H1 (cell line): ENCODE measurements around the gene SMG9.

Experiments used
- CHD1 ChIP-seq: IDR thresholded peaks from 2 replicates; pipeline ENCODE4 v1.6.1; 2012; ENCODE audit warnings: low read depth, low read length, improper control_type of control experiment
- CTCF ChIP-seq, 3 experiments: IDR thresholded peaks; 1 replicate in 2 of 3; 2 replicates in 1 of 3; pipeline versions ENCODE4 v1.5.1 to v1.6.1; 2011; ENCODE audit warnings: low read length in 3 of 3, mild to moderate bottlenecking in 3 of 3, inconsistent platforms in 2 of 3, low read depth in 1 of 3, moderate library complexity in 1 of 3; ENCODE audit not compliant: insufficient read depth in 1 of 3; ENCODE audit errors: control extremely low read depth in 1 of 3
- EZH2 ChIP-seq: fragments of 200-600 bp; sonication (generic); IDR thresholded peaks from 2 replicates; pipeline ENCODE4 v1.7.1; 2012; ENCODE audit warnings: low read depth, mild to moderate bottlenecking, moderate library complexity, low read length, inconsistent platforms; ENCODE audit not compliant: severe bottlenecking
- JUN ChIP-seq: IDR thresholded peaks from 2 replicates; pipeline ENCODE4 v1.6.1; 2011; ENCODE audit warnings: low read depth, mild to moderate bottlenecking, improper control_type of control experiment, low read length
- JUND ChIP-seq: IDR thresholded peaks from 2 replicates; pipeline ENCODE4 v1.6.1; 2011; ENCODE audit warnings: mild to moderate bottlenecking, improper control_type of control experiment, low read length
- MAX ChIP-seq: IDR thresholded peaks from 2 replicates; pipeline ENCODE4 v1.6.1; 2012; ENCODE audit warnings: inconsistent platforms
- POLR2A ChIP-seq, 2 experiments: IDR thresholded peaks; 1 replicate in 1 of 2; 2 replicates in 1 of 2; pipeline ENCODE4 v1.6.1; 2011; ENCODE audit warnings: low read depth in 2 of 2, low read length in 2 of 2, mild to moderate bottlenecking in 2 of 2; ENCODE audit errors: control extremely low read depth in 1 of 2
- SP2 ChIP-seq: IDR thresholded peaks from 2 replicates; pipeline ENCODE4 v1.6.1; 2012; ENCODE audit warnings: mild to moderate bottlenecking, low read length, inconsistent platforms
- YY1 ChIP-seq: IDR thresholded peaks from 2 replicates; pipeline ENCODE4 v1.6.1; 2011; ENCODE audit warnings: low read depth, mild to moderate bottlenecking, low read length
- ZNF274 ChIP-seq: IDR thresholded peaks from 2 replicates; pipeline ENCODE4 v1.7.0; 2012; ENCODE audit warnings: low read length, borderline replicate concordance; ENCODE audit errors: extremely low read depth

- TF ChIP-seq JUND (no peak), SP2 (no peak), MAX (no peak), ZNF274 (no peak), YY1 (no peak), CTCF (IDR thresholded peaks at IDR 0.05; ENCODE audit: control extremely low read depth in 1 of 3, insufficient read depth in 1 of 3, low read depth in 1 of 3, low read length in 3 of 3) (no peak), EZH2 (no peak), CHD1 (no peak), JUN (no peak), POLR2A (IDR thresholded peaks at IDR 0.05; ENCODE audit: control extremely low read depth in 1 of 2, low read depth in 2 of 2, low read length in 2 of 2) (no peak)
These were observed 31.9 kb upstream of the SMG9 start for GRCh38 chr19:43786665-43787064.
